ENCODE measurements around the gene SIK3.
"Not testable (repeated sequence)": the region's sequence is repeated elsewhere in the genome, so short reads cannot be mapped to it uniquely, and the experiment has no call there.

The SIK3 gene

DNA sequence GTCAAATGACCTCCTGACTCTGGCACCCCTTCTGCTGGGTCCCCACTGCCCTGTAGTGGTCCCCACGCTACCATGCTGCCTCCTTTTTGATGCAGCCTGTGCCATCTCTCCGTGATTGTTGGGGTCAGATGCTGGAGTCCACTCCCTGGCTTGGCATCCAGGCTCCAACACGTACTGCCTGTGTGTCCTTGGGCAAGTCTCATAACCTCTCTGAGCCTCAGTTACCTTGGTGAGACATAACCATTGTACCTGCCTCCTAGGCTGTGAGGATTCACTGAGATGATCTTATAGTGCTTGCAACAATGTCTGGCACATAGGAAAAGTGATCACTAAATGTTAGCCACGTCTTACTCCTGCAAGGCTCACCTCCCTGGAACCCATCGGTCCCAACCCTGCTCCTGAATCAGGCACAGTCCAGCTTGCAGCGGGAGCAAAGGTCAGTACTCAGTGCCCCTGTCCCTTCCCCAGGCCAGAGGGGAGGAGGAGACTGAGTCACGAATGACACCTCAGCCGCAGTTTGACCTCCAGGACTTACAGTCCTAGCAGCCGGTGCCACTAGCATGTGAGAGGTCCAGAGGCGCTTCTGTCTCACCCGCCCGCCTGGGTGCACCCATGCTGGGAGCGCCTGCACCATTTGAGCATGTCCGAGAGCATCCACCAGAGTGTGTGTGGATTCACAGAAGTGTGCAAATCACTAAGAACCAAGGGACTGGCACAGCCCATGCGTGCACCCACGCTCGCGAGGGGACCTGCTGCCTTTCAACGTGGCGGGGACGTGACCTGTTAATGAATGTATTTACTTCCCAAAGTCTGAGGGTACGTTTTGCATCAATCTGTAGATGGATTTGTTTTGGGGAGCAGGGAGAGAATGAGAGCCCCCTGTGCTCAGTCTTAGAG, 272.1 kb downstream of the SIK3 start:
- no peak for DNase-seq (ENCODE audit: low read depth)

DNA sequence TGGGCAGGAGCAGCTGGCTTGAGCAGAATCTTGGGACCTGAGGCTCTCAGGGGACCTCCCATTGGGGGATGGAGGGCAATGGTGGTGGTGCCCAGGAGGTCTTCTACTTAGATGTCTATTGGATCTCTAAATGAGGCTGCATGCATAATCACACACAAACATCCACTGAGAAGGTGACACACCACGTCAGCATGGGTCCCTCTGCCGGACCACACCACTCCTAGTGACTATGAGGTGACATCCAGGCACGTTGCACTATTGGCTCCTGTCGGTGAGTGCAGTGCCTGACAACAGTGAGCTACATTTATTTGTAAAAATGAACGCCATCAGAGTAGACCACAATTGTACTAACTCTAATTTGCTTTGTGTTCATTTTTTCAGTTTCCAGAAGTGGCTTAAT, 272.8 kb downstream of the SIK3 start:
- no peak for DNase-seq (ENCODE audit: low read depth)

DNA sequence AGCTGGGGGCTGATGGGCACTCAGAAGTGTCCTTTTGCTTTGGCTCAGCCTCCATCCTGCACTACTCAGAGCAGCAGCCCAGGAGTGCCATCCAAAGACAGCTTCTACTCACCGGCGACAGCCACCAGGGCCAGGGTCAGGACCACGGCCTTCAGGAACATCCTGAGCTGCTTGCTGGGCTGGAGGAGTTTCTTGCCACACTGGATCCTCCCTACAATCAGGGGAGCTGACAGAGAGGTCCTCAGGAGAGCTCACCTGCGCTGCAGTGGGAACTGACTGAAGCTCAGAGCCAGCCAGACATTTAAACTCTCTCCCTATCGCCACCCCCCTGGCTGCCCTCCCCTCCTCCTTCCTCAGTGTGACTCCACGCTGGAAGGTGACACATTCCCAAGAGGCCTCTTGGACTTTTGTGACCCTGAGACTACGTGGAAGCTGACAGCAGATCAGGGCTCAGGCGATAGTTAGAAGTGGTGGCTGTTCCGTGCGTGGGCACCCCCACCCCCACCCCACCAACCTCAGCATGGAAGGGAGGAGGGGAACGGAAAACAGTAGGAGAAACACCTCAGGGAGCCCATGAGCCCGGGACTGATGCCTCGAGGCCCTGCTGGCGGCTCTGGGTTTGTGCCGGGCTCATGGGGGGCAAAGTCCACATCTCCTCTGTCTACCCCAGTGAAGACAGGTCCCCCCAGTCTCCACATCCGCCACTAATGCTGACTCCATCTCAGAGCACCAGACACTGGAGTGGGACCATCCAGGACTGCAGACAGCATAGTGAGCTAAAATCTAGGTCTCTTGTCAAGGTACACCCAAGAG, 275.0 kb downstream of the SIK3 start, which contains the start of gene APOA4:
Gene APOA4, minus strand, starts transcription at position 274 of the 813 bp plus-strand sequence. Its CDS starts 113 bp downstream, at position 161.
- DNase-seq (ENCODE audit: low read depth): no peak

DNA sequence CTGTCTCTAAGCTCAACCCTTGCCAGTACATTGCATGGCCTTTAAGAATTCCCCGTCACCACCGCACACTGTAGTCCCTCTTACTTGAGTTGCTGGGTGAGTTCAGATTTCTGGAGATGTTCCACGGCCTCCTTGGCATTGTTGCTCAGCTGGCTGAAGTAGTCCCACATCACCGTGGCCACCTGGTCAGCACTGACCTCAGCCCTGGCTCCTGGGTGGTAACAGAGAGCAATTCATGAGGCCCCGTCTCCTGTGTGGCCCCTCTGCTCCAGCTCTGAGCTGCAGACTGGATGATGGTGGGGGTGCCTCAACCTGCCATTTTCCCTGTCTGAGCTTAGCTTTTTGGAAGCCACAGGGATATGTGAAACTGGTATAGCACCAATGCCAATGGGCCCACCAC, 275.7 kb downstream of the SIK3 start:
- no peak for DNase-seq (ENCODE audit: low read depth)

DNA sequence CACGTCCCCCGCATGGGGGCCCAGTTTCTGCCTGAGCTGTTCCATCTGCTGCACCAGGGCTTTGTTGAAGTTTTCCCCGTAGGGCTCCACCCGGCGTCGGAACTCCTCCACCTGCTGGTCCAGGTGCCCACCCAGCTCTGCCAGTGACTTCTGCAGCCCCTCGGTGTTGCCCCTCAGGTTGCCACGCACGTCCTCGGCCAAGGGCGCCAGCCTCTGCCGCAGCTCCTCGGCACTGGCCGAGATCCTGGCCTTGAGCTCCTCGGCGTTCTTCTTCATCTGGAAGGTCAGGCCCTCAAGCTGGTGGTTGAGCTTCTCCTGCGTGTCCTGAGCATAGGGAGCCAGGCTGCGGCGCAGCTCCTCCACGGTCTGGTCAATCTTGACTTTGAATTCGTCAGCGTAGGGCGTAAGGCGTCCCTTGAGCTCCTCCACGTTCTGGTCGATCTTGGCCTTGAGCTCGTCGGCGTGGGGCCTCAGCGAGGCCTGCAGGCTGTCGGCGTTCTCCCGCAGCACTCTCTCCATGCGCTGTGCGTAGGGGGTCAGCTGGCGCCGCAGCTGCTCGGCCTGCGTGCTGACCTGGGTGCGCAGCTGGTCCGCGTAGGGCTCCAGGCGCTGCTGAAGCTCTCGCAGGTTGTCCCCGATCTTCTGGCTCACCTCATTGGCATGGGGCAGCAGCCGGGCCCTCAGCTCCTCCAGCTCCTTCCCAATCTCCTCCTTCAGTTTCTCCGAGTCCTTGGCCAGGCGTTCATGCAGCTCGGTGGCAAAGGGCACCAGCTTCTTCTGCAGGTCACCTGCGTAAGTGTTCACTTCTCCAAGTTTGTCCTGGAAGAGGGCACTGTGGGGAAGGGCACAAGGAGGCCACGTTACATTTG, 276.9 kb downstream of the SIK3 start:
- DNase-seq (ENCODE audit: low read depth): no peak

DNA sequence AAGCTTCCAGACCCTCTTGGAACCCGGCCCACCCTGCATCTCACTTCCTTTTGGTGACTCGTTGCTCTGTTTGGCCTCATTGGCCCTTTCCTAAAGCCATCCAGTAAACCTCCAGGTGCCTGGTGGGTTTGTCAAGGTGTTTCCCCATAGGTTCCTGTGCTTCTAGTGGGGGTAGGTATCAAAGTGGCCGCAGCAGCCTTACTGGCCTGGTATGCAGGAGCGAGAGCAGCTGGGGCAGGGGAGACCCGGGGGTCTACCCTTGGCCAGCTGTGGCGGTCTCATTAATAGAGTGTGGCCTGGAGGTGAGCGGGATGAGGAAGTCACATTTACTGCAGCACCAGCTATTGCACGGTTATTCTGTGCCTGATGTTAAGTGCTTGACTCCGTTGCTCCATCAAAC, 279.2 kb downstream of the SIK3 start:
- DNase-seq (ENCODE audit: low read depth): no peak

DNA sequence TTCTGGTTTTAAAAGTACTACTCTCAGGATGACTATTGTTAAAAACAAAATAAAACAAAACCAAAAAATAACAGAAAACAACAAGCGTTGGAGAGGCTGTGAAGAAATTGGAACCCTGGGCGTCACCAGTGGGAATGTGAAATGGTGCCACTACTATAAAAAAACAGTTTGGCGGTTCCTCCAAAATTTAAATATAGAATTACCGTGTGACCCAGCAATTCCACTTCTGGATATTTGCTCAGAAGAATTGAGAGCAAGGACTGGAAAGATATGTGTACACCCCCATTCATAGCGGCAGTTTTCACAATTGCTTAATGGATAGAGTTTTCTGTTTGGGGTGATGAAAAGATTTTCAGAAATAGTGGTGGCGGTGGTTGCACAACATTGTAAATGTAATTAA, 283.7 kb downstream of the SIK3 start:
- no peak for DNase-seq (ENCODE audit: low read depth)

DNA sequence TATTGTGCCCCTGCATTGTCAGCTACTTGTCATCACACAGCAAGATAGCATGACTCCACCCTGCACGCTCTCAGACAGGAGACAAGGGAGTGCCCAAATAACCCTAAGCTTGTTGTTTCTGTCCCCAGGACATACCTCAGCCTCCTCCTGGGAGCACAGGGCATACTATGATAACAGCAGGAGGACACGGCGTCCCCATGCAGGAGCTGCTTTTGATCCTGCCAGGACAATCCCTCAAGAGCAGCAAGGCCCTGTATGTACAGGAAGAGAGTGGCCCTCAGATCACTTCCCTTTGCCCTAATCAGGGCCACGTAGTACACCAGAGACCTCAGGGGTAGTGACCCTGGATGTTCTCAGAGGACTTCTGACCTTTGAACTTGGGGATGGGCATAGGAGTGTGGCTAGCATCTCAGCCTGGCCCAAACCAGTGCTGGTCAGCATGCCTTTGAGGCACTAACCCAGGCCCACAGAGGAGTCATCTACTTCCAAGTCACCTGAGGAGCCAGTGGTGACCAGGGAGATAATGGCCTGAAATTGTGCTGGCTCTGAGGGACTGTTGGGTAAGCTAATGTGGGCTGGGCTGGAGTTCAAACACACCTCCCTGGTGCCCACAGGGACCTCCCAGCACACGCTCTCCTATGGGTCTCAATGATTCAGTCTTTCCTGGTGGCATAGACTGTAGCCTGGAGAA, 284.3 kb downstream of the SIK3 start:
- DNase-seq (ENCODE audit: low read depth): no peak

DNA sequence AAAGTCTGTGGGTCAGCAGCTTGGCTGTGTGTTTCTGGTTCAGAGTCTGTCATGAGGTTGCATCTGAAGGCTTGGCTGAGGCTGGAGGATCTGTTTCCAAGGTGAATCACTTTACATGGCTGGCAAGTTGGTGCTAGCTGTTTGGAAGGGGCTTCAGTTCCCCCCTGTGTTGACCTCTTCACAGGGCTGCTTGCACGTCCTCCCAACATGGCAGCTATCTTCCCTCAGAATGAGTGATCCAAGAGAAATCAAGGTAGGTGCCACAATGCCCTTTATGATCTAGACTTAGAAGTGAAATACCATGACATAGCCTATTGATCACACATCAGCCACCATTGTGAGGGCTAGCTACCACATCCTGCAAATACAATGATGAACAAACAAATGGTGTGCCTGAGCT, 285.1 kb downstream of the SIK3 start:
- no peak for DNase-seq (ENCODE audit: low read depth)

DNA sequence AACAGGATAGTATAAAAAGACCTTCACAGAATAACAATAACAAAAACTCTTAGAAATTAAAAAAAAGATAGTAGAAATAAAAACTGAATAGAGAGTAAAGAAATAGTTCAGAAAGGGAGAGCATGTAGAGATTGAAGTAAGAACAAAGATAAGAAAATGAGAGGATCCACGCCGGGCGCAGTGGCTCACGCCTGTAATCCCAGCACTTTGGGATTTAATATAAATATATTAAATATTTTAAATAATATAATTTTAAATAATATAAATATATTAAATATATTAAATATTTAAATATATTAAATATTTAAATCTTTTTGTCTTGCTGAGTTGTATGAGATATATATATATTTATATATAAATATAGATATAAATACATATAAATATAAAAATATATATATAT, 286.1 kb downstream of the SIK3 start:
- DNase-seq (ENCODE audit: low read depth): no peak

DNA sequence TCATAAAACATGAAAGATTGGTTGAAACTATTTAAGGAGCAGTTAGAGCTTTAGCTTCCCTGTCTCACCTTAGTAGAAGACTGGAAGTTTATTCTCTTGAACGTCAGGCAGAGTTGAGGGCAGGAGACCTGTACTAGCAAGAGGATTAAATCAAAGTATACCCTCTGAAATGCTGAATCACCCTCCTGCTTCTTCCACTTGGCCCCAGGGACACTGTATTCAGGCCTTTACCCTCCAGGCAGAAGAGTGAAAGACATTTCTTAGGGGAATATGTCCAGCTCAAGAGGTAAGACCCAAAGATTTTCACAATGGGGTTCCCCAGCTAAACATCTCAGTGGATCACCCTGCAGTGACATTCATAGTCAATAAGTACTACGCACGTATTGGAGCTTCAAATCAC, 287.0 kb downstream of the SIK3 start:
- no peak for DNase-seq (ENCODE audit: low read depth)

DNA sequence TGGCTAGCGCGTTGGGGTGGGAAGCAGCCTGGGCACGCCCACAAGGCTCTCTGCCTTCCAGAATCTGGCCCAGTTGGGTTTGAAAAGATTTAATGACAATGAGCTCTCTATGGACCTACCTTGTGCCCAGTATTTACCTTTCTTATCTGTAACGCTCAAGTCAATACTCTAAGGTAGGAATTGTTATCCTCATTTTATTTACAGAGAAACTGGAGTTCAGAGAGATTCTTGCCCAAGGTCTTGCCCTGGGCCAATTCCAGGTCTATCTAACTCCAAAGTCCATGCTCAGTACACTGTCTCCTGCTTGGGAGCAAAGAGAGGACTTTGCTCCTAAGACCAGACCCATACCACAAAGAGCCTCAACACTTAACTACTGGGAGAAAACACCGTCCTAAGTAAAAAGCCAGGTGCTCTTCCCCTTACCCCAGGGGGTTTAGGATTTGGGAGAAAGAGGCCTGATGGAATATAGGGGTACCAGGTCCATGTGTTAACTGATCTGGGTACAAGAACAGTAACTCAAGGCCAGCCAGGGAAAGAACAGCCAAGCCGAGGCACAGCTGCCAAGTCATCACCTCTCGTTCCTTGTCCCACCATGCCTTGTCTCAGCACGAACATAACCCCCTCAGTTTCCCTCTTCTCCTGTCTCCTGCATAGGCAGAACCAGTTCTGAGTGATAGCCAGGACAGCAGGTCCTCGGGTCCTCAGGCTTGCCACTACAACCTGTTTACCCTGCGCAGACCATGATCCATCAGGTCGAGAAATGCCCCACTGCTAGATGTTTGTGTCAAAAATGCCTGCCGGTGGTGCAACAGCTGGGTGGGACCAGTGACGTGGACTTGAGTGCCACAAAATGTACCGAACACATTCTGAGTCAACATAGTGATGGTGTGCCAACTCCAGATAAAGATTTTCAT, 289.7 kb downstream of the SIK3 start:
- DNase-seq (ENCODE audit: low read depth): no peak

DNA sequence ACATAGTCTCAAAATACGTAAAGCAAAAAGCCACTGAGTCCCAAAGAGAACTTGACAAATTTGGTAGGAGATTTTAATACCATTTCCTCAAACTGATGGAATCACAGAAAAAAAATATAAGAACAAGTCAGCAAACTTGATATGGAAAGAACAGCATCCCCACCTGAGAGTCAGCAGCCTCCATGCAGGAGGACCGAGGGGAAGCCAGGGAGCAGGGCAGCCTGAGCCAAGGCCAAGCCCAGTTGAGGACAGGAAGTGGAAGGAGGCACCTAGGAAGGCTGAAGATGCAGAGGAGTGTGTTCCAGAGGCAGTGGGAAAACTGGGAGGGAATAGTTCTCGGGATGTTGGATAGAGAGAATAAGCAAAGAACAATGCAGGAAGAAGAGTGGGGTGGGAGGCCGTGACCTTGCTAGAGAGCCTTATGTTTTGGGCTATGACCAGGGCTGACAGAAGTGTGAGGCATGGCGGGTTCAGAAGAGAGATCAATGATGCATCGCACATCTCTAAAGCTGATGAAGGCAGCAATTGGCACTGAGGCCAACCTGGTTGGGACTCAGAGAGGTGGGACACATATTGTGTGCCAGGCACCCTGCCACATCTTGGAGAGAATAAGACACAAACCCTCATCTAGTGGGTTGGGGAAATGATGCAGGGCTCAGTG, 290.5 kb downstream of the SIK3 start:
- no peak for DNase-seq (ENCODE audit: low read depth)

DNA sequence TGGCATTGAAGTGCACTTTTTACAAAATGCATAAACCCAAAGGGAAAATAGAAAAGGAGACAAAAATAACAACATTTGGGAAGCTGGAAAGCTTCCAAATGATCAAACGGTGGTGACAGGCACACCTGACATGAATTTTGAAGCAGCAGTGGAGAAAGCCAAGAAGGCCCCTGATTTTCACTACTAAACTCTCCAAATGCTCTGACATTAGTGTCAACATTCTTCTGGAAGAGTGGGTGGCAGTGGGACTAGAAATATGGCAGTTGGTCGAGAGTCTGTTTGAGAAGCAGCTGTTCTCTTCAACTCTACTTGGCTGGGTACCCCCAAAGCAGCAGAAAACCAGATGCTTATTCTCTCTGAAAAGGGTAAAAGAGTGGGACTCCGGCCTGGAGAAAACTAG, 294.2 kb downstream of the SIK3 start:
- no peak for DNase-seq (ENCODE audit: low read depth)

DNA sequence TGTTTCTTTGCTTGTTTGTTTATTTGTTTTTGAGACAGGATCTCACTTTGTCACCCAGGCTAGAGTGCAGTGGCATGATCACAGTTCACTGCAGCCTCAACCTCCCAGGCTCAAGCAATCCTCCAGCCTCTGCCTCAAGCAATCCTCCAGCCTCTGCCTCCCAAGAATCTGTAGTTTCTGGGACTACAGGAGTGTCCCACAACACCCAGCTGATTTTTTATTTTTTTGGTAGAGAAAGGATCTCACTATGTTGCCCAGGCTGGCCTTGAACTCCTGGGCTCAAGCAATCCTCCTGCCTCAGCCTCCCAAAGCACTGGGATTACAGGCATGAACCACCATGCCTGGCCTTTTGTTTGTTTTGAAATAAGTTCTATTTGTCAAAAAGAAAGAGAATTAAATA, 296.6 kb downstream of the SIK3 start:
- DNase-seq (ENCODE audit: low read depth): not testable (repeated sequence)

DNA sequence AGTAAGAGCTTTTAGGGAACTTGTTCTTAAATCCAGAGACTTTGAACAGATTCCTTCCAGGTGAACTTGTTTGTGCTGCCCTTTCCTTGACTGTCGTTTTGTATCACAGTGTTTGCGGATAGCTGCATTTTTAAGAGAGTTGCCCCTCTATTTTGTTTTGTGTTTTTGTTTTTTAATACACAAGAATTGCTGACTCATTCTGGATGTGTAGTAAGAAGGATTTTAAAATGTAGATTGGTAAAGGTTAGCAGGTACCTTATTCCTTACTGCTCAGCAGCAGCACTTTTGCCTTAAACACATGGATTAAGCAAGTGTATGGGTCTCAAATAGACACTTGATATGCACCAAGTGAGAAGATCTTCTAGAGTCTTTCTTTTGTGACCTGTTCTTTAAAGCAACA, 297.6 kb downstream of the SIK3 start:
- no peak for DNase-seq (ENCODE audit: low read depth)

DNA sequence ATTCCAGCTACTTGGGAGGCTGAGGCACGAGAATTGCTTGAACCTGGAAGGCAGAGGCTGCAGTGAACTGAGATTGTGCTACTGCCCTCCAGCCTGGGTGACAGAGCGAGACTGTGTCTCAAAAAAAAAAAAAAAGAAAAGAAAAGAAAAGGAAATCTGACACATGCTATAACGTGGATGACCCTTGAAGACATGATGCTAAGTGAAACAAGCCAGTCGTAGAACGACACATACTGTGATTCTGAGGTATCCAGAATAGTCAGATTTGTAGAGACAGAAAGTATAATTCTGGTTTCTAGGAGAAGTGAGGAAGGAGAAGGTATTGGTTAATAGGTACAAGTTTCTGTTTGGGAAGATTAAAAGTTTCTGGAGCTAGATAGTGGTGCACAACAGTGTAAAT, 299.9 kb downstream of the SIK3 start:
- DNase-seq (ENCODE audit: low read depth): no peak

DNA sequence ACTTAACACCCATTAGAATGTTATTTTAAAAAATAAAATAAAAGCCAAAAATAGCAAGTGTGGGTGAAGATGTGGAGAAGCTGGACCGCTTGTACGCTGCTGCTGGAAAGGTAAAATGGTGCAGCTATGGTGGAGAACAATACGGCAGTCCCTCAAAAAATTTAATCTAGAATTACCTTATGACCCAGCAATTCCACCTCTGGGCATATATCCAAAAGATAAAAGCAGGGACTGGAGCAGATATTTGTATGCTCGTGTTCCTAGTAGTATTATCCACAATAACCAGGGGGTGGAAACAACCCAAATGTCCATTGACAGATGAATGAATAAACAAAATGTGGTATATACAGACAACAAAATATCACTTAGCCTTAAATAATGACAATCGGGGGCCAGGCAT, 300.4 kb downstream of the SIK3 start:
- DNase-seq (ENCODE audit: low read depth): no peak

DNA sequence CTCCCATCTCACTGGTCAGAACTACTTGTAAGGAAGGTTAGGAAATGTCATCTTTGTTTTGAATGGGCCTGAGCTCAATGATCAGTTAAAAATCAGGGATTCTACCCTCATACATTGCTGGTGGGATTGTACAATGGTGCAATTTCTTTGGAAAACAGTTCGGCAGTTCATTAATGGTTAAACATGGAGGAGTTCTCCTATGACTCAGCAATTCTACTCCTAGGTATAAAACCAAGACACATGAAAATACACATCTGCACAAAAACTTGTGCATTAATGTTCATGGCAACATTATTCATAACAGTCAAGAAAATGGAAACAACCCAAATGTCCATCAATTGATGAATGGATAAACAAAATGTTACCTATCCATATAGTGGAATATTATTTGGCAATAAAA, 301.7 kb downstream of the SIK3 start:
- DNase-seq (ENCODE audit: low read depth): no peak

DNA sequence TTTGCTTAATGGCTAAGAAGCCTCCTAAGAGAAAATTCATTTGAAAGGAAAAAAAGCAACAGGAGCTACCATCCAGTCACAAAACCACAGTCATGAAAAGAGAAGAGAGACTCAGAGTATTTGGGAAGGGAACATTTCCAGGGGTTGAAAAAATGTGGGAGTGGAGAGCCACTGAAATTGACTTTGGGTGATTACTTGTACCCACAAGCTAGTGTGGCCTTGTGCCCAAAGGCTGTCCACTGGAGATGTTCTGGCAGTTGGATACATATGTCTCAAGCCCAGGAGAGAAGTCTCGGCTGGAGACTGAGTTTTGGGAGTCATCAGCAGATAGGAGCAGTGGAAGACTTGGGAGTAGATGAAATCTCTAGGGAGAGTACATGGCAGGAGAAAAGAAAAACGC, 303.4 kb downstream of the SIK3 start:
- DNase-seq (ENCODE audit: low read depth): no peak
